Tibial artery (tissue), 4 donors: ENCODE results near the gene CDC42SE2.

ENCODE experiments used
- DNase-seq, 2 donors: peaks; one replicate each; pipeline ENCODE4 v3.0.0-alpha.2; 2019
- H3K27ac ChIP-seq, 2 donors: fragments of 200-600 bp; sonication (generic) in 1 of 2; 1 replicate in 1 of 2; 2 replicates in 1 of 2; pipeline ENCODE4 v1.5.1; 2018 to 2019; ENCODE audit warnings: mild to moderate bottlenecking in 1 of 2
- H3K27me3 ChIP-seq, 2 donors: fragments of 200-600 bp; sonication (generic) in 1 of 2; one replicate each; pipeline versions ENCODE4 v1.5.1 to v1.6.0; 2016 to 2019
- H3K36me3 ChIP-seq, 3 donors: fragments of 200-600 bp; sonication (generic) in 2 of 3; one replicate each; pipeline ENCODE4 v1.5.1; 2016 to 2019; ENCODE audit warnings: mild to moderate bottlenecking in 2 of 3
- H3K4me1 ChIP-seq, 4 donors: fragments of 200-600 bp; sonication (generic) in 2 of 4; 1 replicate in 3 of 4; 2 replicates in 1 of 4; pipeline ENCODE4 v1.5.1; 2016 to 2019
- H3K4me3 ChIP-seq, 2 donors: fragments of 200-600 bp; sonication (generic) in 1 of 2; 1 replicate in 1 of 2; 2 replicates in 1 of 2; pipeline ENCODE4 v1.5.1; 2018 to 2019; ENCODE audit warnings: mild to moderate bottlenecking in 2 of 2
- H3K9me3 ChIP-seq, 3 donors: fragments of 200-600 bp; sonication (generic) in 1 of 3; one replicate each; pipeline ENCODE4 v1.5.1; 2016 to 2019
- CTCF ChIP-seq, 2 experiments: fragments of 200-600 bp in 1 of 2; fragments of 450-650 bp in 1 of 2; IDR thresholded peaks; one replicate each; pipeline ENCODE4 v1.5.1; 2017 to 2019; ENCODE audit warnings: antibody characterized with exemption in 2 of 2, mild to moderate bottlenecking in 1 of 2, moderate library complexity in 1 of 2
- intact Hi-C: fragments of 100-400 bp; cut with DNase I; formaldehyde crosslinking; loops from one replicate; pipeline ENCODE4 v1.15.0; 2023; ENCODE audit warnings: low total_unique reads

CDC42SE2 gene

GRCh38 chr5:131260895-131261294, 3.0 kb upstream of the CDC42SE2 start:
- no peaks in the 10 kb centered on the region for H3K27me3 ChIP-seq
- H3K4me1 ChIP-seq: peaks cover 0 to 11% (median 1%) of the 10 kb centered on the region in 4 donors
- H3K36me3 ChIP-seq: peaks cover 0 to 3% (median 0%) of the 10 kb centered on the region in 3 donors
- no peak overlapping the region for H3K27ac ChIP-seq
- H3K4me3 ChIP-seq: no peak overlapping the region
- H3K9me3 ChIP-seq: no peaks in the 10 kb centered on the region
- DNase-seq: no peak
- no peak for TF ChIP-seq CTCF (IDR thresholded peaks at IDR 0.05)
- intact Hi-C loops: loop anchor here (5.0 to 10.0 kb wide), 2 partner anchors 89 to 124 kb away; partner anchors contain the start of gene LYRM7

- no peaks in the 10 kb centered on the region for H3K9me3 ChIP-seq
- intact Hi-C loops: loop anchor here (5.0 to 10.0 kb wide), 2 partner anchors 89 to 123 kb away; partner anchors contain the start of gene LYRM7
- no peak for TF ChIP-seq CTCF (IDR thresholded peaks at IDR 0.05)
- no peak overlapping the region for H3K27ac ChIP-seq
- DNase-seq: no peak
- peaks cover 0 to 12% (median 1%) of the 10 kb centered on the region in 4 donors for H3K4me1 ChIP-seq
- no peaks in the 10 kb centered on the region for H3K27me3 ChIP-seq
- H3K4me3 ChIP-seq: no peak overlapping the region
- H3K36me3 ChIP-seq: peaks cover 0 to 3% (median 0%) of the 10 kb centered on the region in 3 donors
These were observed 2.4 kb upstream of the CDC42SE2 start for GRCh38 chr5:131261483-131261882.

- H3K27ac ChIP-seq: peak overlapping the region; percentile 78 to 85
- H3K4me3 ChIP-seq: peak overlapping the region; percentile 91 to 98
- DNase-seq: no peak
- H3K9me3 ChIP-seq: no peaks in the 10 kb centered on the region
- peaks cover 0 to 3% (median 0%) of the 10 kb centered on the region in 3 donors for H3K36me3 ChIP-seq
- TF ChIP-seq CTCF (IDR thresholded peaks at IDR 0.05): no peak
- no peaks in the 10 kb centered on the region for H3K27me3 ChIP-seq
- intact Hi-C loops: loop anchor here (5.0 to 10.0 kb wide), 2 partner anchors 91 to 122 kb away; partner anchors contain the start of gene LYRM7
- H3K4me1 ChIP-seq: peaks cover 0 to 12% (median 1%) of the 10 kb centered on the region in 4 donors
These were observed 806 bp upstream of the CDC42SE2 start for GRCh38 chr5:131262953-131263541.

GRCh38 chr5:131264451-131265099, 722 bp downstream of the CDC42SE2 start:
- no peak for DNase-seq

GRCh38 chr5:131265311-131265803, 1.5 kb downstream of the CDC42SE2 start:
- peaks cover 0 to 3% (median 0%) of the 10 kb centered on the region in 3 donors for H3K36me3 ChIP-seq
- peak overlapping the region; percentile 91 to 98 for H3K4me3 ChIP-seq
- H3K4me1 ChIP-seq: peaks cover 0 to 12% (median 1%) of the 10 kb centered on the region in 4 donors
- intact Hi-C loops: loop anchor here (10.0 kb wide), 1 partner anchor 119 kb away; no protein-coding TSS in a partner anchor
- DNase-seq: no peak
- no peaks in the 10 kb centered on the region for H3K9me3 ChIP-seq
- H3K27me3 ChIP-seq: no peaks in the 10 kb centered on the region
- H3K27ac ChIP-seq: no peak overlapping the region
- peak; percentile 7 to 19 for TF ChIP-seq CTCF (IDR thresholded peaks at IDR 0.05)

More at GRCh38 chr5:131264451-131265099, 722 bp downstream of the CDC42SE2 start:
- Histone ChIP-seq H3K4me1 (peaks cover 0 to 12% (median 1%) of the 10 kb centered on the region in 4 donors), H3K4me3 (peak overlapping the region; percentile 91 to 98), H3K27ac (peak overlapping the region; percentile 78 to 85), H3K9me3 (no peaks in the 10 kb centered on the region), H3K27me3 (no peaks in the 10 kb centered on the region), H3K36me3 (peaks cover 0 to 3% (median 0%) of the 10 kb centered on the region in 3 donors)
- intact Hi-C loops: loop anchor here (5.0 to 10.0 kb wide), 2 partner anchors 92 to 120 kb away; partner anchors contain the start of gene LYRM7
- TF ChIP-seq CTCF (IDR thresholded peaks at IDR 0.05): no peak
